NCI-H748 (cell line): ENCODE results near the gene ORM2.
"Not testable (repeated sequence)": the region's sequence is repeated elsewhere in the genome, so short reads cannot be mapped to it uniquely, and the experiment has no call there.

Experiments used
- DNase-seq: peaks from one replicate; lab custom pipeline; 2025; ENCODE audit not compliant: unreplicated experiment; lab: John Stamatoyannopoulos, UW

The ORM2 gene

DNA sequence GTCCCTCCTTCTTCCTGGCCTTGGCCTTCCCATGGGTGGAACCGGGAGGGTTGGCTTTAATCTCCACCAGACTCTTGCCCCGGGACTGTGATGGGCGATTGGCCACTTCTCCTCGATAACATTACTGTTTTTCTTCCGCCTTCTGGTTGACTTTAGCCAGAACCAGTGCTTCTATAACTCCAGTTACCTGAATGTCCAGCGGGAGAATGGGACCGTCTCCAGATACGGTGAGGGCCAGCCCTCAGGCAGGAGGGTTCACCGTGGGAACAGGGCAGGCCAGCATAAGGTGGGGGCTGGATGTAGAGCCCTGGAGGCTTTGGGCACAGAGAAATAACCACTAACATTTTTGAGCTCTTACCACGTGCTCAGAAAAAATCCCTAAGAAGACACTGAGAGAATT lies 967 bp downstream of the ORM2 start:
- DNase-seq, result no peak

- not testable (repeated sequence) for DNase-seq
Measured at GRCh38 chr9:114331229-114332195, 1.8 kb downstream of the ORM2 start.

DNA sequence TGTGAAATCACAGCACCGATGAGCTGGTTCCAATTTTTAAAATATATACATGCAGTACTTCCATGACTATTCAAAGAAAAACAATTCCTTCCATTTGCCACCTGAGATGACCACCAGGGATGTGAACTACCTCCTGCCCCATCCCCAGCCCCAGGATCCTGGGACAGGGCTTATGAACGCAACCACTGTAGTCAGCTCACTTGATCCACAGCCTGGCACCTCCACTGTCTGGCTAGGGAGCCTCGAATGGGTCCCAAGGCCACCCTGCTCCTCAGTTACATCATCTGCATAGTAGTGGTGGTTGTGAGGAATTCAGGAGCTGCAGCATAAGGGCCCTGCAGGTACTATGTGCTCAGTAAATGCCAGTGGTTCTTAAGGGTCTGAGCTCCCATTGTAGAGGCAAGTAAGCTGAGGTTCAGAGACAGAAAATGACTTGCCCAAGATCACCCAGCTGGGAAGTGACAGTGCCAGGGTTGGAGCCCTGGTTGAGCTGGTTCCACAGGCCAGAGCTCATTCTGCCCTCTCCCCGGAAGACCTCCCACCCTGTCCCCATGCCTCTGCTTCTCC lies 2.9 kb downstream of the ORM2 start:
- DNase-seq, result not testable (repeated sequence)

- not testable (repeated sequence) for DNase-seq
Measured at GRCh38 chr9:114333718-114334117, 4.0 kb downstream of the ORM2 start.

- no peak for DNase-seq
Measured at GRCh38 chr9:114334490-114334889, 4.8 kb downstream of the ORM2 start.

- no peak for DNase-seq
Measured at GRCh38 chr9:114335745-114336144, 6.1 kb downstream of the ORM2 start.

- no peak for DNase-seq
Measured at GRCh38 chr9:114336157-114336556, 6.5 kb downstream of the ORM2 start.

- DNase-seq, result no peak
Measured at GRCh38 chr9:114336699-114337395, 7.2 kb downstream of the ORM2 start.

GRCh38 chr9:114338187-114338586 lies 8.5 kb downstream of the ORM2 start:
- DNase-seq, result no peak

DNA sequence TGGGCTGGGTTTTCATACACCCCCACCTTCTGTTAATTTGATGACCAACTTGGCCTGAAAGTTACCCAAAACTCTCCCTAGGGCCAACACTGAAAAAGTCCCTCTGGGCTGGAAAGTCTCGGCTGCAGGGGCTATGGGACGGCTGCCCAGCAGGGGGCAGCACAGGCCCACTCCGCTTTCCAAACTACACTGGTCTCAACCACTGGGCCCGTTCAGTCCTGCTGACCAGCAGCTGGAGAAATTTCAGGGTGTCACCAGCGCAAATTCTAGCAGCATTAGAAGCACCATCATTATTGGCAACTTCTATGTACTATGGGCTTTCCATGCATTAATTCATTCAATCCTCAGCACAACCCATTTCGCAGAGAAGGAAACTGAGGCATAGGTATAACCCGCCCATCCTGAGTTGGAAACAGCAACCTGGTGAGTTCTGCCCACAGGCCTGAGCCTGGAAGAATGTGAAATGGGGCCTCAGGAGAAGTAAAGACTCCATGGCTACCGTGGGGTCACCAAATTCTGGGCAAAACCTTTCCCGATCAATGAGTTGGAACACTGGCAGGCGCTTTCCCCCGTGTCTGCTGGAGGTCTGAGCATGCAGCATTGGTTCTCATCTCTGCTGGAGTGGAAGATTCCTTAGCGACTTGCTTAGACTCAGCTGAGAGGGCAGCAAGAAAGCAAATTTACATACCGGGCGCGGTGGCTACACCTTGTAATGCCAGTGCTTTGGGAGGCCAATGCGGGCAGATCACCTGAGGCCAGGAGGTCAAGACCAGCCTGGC lies 9.7 kb downstream of the ORM2 start:
- DNase-seq, result peak; percentile 24

- no peak for DNase-seq
Measured at GRCh38 chr9:114341152-114341830, 11.6 kb downstream of the ORM2 start.

DNA sequence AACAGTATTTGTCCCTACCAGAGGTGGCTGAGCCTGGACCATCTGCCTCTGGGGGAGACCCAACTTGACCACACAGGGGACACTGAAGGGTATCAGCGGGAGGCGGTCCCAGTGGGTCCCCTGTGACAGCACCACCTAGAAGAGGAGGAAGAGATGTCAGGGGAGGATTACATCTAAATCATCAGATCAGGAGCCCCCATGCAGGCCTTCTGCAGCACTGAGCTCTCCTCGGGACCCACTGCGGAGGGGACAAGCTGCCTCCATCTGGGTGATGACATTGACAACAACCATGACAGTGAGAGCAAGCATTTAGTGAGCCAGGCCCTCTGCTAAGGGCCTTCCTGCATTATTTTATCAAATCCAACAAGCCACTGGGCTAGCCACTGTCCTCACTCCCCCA lies 12.3 kb downstream of the ORM2 start:
- no peak for DNase-seq

GRCh38 chr9:114342755-114343440 lies 13.2 kb downstream of the ORM2 start:
- DNase-seq, result no peak

DNA sequence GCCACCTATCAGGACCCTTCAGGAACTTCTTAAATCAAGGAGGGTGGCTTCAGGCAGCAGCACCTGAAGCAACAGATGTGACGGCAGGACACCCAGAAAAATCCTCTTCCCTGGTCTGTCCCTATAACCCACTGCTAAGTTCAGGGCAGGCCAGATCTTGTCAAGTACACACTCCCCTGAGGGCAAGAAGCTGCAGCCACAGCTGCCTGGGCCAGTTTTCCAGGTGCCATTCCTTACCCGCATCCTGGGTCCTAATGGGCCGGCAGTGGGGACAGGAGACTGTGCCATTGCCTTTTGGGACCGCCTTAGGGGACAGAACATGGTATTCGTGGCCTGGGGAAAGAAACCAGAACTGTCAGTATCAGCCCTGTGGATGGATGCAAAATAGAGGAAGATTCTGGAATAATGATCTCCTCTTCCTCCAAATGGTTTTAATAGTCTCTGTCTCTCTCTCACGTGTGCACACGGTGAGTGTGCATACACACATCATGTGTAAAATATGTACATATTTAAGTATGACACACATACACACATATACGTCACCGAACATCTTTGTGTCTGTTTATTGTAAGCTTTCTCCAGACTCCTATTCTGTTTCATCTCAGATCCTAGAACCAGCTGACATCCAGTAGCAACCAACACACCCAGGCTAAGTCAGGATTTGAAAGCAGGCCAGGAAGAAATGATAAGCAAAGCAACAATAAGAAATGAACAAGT lies 14.0 kb downstream of the ORM2 start:
- no peak for DNase-seq

DNA sequence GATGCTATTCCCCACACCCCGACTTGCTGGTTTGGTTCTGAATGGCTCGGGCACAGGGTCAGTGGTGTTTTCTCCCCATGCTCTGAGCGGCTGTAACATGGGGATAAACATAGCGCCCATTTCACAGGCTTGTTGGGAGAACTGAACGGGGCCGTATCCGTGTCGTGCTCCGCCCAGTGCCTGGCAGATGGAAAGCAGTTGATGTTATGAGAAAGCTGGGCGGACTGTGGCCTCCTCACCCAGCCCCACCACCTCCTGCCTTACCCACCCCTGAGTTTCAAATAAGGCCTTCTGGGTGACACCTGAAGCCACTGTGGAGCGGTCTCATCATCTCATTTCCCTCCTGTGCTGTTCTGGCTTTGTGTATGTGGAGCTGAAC lies 14.5 kb downstream of the ORM2 start:
- no peak for DNase-seq

GRCh38 chr9:114344692-114345091 lies 15.0 kb downstream of the ORM2 start:
- DNase-seq, result no peak

DNA sequence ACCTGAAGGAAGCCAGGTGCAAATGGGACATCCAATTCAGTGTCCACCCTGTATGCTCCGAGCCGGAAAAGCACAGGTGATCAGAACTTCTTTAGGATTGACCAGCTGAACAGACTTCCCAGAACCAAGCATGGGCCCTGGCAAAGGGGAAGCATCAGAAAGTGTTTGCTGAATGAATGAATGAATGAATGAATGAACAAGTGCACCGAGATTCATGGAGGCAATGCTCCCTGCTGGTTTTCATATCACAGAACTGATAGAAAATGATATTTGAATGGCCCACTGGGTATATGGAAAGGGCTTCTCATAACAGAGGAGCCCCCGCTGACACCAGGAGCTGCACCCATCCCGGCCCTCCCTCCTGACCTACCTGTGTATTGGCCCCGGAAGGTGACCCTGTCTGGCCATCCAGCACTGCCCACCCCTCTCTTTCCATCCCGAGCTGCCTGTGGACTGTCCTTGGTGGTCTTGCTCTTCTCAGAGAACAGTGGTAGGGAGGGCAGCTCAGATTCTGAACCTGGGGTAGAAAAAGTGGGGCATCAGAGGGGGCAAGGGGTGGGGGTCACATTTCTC lies 15.9 kb downstream of the ORM2 start:
- no peak for DNase-seq

DNA sequence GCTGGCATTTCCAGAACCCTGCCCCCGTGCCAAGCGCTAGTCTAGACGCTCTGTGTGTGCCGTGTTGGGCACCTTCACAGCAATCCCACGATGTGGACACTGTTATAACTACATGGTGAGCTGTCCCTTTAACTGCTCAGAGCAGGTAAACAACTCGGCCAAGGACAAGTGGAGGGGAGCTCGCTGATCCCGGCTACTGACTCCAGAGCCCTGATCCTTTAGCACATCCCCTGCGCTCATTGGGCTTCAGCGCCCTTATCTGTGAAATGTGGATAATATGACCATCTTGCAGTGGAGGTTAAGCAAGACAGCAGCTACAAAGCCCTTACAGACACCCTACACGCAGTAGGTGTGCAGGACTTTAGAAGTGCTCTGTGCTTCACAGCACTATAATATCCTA lies 16.5 kb downstream of the ORM2 start:
- no peak for DNase-seq

GRCh38 chr9:114347675-114348074 lies 18.0 kb downstream of the ORM2 start:
- no peak for DNase-seq
